ENCODE measurements around the gene MTF2.
A peak's percentile ranks its signal among the peaks of the same experiment; 100 is the strongest.

The MTF2 gene

DNA sequence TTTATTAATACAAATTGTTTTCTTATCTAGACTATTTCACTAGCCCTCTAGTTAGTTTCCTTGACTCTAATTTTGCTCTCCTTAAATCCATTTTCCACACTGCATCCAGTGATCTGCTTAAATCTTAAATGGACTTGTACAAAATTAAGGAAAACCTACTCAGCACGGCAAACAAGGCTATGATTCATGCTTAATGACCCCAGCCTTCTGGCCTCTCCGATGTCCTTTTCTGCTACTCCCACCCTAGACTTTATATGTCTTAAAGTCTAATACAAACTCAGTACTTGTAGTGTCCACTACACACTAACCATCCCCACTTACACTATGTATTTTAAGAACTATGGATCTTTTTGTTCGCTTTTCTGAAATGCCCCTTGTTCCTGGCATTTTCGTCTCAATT, 98.9 kb downstream of the MTF2 start:
- Mint-ChIP-seq H3K36me3 (peaks cover 16% of the 10 kb centered on the region), H3K27ac (no peak overlapping the region), H3K4me1 (ENCODE audit: low read depth) (peaks cover 59% of the 10 kb centered on the region), H3K9me3 (ENCODE audit: low read depth) (no peaks in the 10 kb centered on the region), H3K27me3 (no peaks in the 10 kb centered on the region), H3K4me3 (peak overlapping the region; percentile 95)

DNA sequence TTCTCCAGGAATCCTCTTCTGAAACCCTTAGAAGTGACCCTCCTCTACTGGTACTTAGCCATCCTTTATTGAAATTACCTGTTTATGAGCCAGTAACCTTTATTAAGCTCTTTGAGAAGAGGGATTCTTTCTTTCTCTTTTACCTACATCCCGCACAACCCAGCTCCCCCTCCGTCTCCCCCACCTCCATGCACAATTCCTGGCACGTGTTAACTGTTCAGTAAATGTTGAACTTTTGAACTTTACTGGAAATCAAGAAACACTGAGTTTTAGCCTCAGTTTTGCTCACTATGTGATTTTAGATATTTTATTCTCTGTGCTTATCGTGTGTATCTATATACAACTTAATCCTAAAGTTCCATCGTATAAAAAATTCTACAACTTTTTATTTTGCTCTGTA, 99.3 kb downstream of the MTF2 start:
- Mint-ChIP-seq H3K27me3 (no peaks in the 10 kb centered on the region), H3K4me1 (ENCODE audit: low read depth) (peaks cover 55% of the 10 kb centered on the region), H3K4me3 (peak overlapping the region; percentile 95)

DNA sequence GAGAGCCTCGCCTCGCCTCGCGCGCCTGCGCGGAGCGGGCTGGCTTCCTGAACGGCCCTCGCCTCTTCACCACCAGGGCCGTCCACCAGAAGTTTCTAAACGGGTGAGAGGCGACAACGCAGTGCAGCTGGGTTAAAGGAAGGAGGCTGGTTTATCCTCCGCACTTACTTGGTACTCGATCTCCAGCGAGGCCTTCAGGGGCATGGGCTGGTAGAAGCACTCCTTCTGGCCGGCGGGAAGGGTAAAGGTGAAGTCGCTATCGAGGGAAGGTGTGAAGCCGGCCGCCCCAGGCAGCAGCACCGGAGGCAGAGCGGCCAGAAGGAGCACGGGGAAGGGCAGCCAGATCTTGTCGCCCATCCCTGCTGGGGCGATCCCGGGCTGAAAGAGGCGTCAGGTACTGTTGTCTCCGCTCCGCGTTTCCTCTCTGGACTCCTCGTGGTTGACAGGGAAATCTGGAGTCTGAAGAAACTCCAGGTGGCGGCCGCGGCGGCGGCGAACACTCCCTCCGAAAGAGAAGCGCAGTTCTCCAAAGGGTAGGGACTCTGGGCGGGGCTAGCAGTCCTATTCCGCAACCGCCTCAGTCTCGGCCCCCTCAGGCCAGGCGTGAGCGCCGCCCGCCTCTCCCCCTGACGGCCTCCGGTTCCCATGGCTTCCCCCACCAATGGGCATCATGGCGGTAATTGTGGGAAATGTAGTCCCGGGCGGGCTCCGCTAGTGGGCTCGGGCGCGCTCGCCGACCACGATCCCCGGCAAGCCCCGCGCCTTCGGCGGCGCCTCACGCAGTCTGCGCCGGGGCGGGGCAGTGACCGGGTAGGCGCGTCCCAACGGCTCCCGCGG, 101.0 kb downstream of the MTF2 start, which contains the start of gene TMED5:
Gene TMED5, minus strand, starts transcription at position 528 of the 837 bp plus-strand sequence. Its CDS starts 171 bp downstream, at position 357.
- peaks cover 47% of the 10 kb centered on the region for H3K4me1 Mint-ChIP-seq (ENCODE audit: low read depth)
- H3K27me3 Mint-ChIP-seq = no peaks in the 10 kb centered on the region
- H3K9me3 Mint-ChIP-seq (ENCODE audit: low read depth) = no peaks in the 10 kb centered on the region

More for the DNA sequence above, 99.3 kb downstream of the MTF2 start:
- H3K27ac Mint-ChIP-seq = peak overlapping the region; percentile 41
- H3K9me3 Mint-ChIP-seq (ENCODE audit: low read depth) = no peaks in the 10 kb centered on the region
- peaks cover 15% of the 10 kb centered on the region for H3K36me3 Mint-ChIP-seq

DNA sequence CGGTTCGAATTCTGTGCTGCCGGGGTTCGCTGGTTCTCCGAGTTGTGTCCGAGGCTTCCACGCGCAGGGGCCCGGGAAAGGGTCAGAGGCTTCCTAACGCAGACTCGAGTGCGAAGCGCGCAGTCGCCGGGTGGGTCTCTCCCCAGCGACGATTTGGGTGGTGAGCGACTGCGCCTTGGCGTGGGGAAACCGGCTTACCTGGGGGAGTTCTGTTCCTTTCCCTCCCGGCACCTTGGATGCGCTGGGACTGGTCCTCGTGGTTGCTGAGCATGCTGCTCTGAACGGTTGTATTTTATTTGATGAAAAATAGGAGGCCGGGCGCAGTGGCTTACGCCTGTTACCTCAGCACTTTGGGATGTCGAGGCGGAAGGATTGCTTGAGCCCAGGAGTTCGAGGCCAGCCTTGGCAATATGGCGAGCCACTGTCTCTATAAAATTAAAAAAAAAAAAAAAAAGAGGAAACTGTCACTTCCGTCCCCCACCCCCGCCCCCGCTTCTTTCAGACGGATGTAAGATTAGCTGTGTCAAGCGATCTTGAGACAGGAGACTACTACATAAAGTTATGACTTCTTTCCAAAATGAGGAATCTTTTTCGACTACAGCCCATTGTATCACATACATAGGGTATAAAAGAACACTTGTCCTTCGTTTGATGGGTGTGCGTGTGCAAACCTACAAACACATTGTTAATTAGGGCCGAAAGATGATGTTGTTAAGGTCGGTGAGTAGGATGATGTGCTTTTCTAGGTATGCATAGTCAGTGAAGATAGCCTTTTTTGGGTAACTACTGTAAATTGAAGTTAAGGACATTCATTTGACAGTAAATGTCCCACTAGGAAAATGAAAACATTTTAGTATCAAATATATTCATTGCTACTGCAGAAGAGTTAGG, 101.9 kb downstream of the MTF2 start, which contains the start of gene CCDC18:
Gene CCDC18, plus strand, starts transcription at position 2 of the 891 bp plus-strand sequence. CDS start 2,638 bp downstream, outside the sequence.
- H3K27me3 Mint-ChIP-seq = no peaks in the 10 kb centered on the region
- peaks cover 44% of the 10 kb centered on the region for H3K4me1 Mint-ChIP-seq (ENCODE audit: low read depth)

More for the DNA sequence above, 101.0 kb downstream of the MTF2 start, which contains the start of gene TMED5:
- peak within 1 kb of the TSS; percentile 98 for H3K27ac Mint-ChIP-seq
- H3K36me3 Mint-ChIP-seq = peaks cover 9% of the 10 kb centered on the region
- H3K4me3 Mint-ChIP-seq = peak within 1 kb of the TSS; percentile 95

DNA sequence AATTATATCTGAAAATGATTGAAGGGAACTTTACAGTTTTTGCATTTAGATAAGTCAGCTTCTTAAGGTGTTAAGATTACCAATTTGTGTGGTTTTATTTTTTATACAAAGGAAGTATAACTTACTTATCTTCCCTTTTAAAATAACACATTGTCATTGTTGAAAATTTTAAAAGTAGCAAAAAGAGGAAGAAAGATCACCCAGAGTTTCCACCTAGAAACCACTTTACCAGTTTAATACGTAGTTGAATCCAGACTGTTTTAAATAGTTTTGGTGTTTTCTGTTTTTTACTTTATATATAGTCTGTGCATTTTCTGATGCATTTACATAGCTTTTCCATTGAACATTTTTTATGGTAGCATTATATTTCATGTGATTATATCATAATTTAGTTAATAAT, 107.6 kb downstream of the MTF2 start:
- Mint-ChIP-seq H3K4me1 (ENCODE audit: low read depth) (peaks cover 13% of the 10 kb centered on the region), H3K27me3 (no peaks in the 10 kb centered on the region), H3K4me3 (no peak overlapping the region), H3K36me3 (peaks cover 16% of the 10 kb centered on the region), H3K27ac (no peak overlapping the region), H3K9me3 (ENCODE audit: low read depth) (no peaks in the 10 kb centered on the region)

More for the DNA sequence above, 101.9 kb downstream of the MTF2 start, which contains the start of gene CCDC18:
- Mint-ChIP-seq H3K36me3 (peaks cover 12% of the 10 kb centered on the region), H3K27ac (peak within 1 kb of the TSS; percentile 98), H3K9me3 (ENCODE audit: low read depth) (no peaks in the 10 kb centered on the region), H3K4me3 (peak within 1 kb of the TSS; percentile 95)

All from activated naive CD8-positive, alpha-beta T cell (primary cell).